HEK293T (cell line): ENCODE measurements around the gene GNG10.
A peak's percentile ranks its signal among the peaks of the same experiment; 100 is the strongest.
"Not testable (repeated sequence)": the region's sequence is repeated elsewhere in the genome, so short reads cannot be mapped to it uniquely, and the experiment has no call there.

Experiments
- CTCF ChIA-PET: fragments of 350-600 bp; formaldehyde crosslinking; extraction: SDS; loops from one replicate; lab custom pipeline; 2021; ENCODE audit warnings: antibody characterized with exemption, inconsistent platforms; lab: Yijun Ruan, JAX
- POLR2A ChIA-PET: fragments of 350-600 bp; formaldehyde crosslinking; extraction: SDS; loops from one replicate; lab custom pipeline; 2020; ENCODE audit warnings: antibody characterized with exemption, inconsistent platforms; lab: Yijun Ruan, JAX
- DNase-seq: peaks from one replicate; pipeline ENCODE4 v3.0.0; 2012; ENCODE audit warnings: mixed read lengths; ENCODE audit errors: extremely low spot score
- ARNT ChIP-seq: fragments of 450-650 bp; IDR thresholded peaks from 2 replicates; pipeline ENCODE4 v1.6.1; 2017; ENCODE audit warnings: mild to moderate bottlenecking
- BHLHE40 ChIP-seq: fragments of 450-650 bp; IDR thresholded peaks from 2 replicates; pipeline ENCODE4 v1.6.1; 2016; ENCODE audit warnings: mild to moderate bottlenecking, moderate library complexity, borderline replicate concordance
- CTBP1 ChIP-seq: fragments of 450-650 bp; IDR thresholded peaks from 2 replicates; pipeline ENCODE4 v1.6.1; 2016; ENCODE audit warnings: borderline replicate concordance
- ELF4 ChIP-seq: fragments of 450-650 bp; IDR thresholded peaks from 2 replicates; pipeline ENCODE4 v1.6.1; 2017; ENCODE audit warnings: antibody characterized with exemption
- FOXA1 ChIP-seq: fragments of 450-650 bp; IDR thresholded peaks from 2 replicates; pipeline ENCODE4 v1.6.1; 2016; ENCODE audit warnings: mild to moderate bottlenecking
- FOXK2 ChIP-seq: fragments of 450-650 bp; IDR thresholded peaks from 2 replicates; pipeline ENCODE4 v1.6.1; 2016; ENCODE audit warnings: mild to moderate bottlenecking
- FOXM1 ChIP-seq: fragments of 450-650 bp; IDR thresholded peaks from 2 replicates; pipeline ENCODE4 v1.6.1; 2017; ENCODE audit warnings: mild to moderate bottlenecking, borderline replicate concordance
- HDGF ChIP-seq: fragments of 450-650 bp; IDR thresholded peaks from 2 replicates; pipeline ENCODE4 v1.6.1; 2017; ENCODE audit warnings: antibody characterized with exemption, borderline replicate concordance
- L3MBTL2 ChIP-seq: fragments of 450-650 bp; conservative IDR thresholded peaks from 2 replicates; pipeline ENCODE4 v1.6.1; 2016; ENCODE audit warnings: mild to moderate bottlenecking
- LEF1 ChIP-seq: fragments of 450-650 bp; IDR thresholded peaks from 2 replicates; pipeline ENCODE4 v1.6.1; 2017; ENCODE audit warnings: mild to moderate bottlenecking, borderline replicate concordance
- NFRKB ChIP-seq: fragments of 450-650 bp; IDR thresholded peaks from 2 replicates; pipeline ENCODE4 v1.6.1; 2016; ENCODE audit warnings: mild to moderate bottlenecking, moderate library complexity
- PKNOX1 ChIP-seq: fragments of 450-650 bp; IDR thresholded peaks from 2 replicates; pipeline ENCODE4 v1.6.1; 2016
- SP1 ChIP-seq: fragments of 450-650 bp; IDR thresholded peaks from 2 replicates; pipeline ENCODE4 v1.6.1; 2017
- SUZ12 ChIP-seq: fragments of 450-650 bp; IDR thresholded peaks from 2 replicates; pipeline ENCODE4 v1.6.1; 2016; ENCODE audit warnings: mild to moderate bottlenecking
- TARDBP ChIP-seq: fragments of 450-650 bp; IDR thresholded peaks from 2 replicates; pipeline ENCODE4 v1.6.1; 2016
- ZNF384 ChIP-seq: fragments of 450-650 bp; IDR thresholded peaks from 2 replicates; pipeline ENCODE4 v1.6.1; 2016

The GNG10 gene

DNA sequence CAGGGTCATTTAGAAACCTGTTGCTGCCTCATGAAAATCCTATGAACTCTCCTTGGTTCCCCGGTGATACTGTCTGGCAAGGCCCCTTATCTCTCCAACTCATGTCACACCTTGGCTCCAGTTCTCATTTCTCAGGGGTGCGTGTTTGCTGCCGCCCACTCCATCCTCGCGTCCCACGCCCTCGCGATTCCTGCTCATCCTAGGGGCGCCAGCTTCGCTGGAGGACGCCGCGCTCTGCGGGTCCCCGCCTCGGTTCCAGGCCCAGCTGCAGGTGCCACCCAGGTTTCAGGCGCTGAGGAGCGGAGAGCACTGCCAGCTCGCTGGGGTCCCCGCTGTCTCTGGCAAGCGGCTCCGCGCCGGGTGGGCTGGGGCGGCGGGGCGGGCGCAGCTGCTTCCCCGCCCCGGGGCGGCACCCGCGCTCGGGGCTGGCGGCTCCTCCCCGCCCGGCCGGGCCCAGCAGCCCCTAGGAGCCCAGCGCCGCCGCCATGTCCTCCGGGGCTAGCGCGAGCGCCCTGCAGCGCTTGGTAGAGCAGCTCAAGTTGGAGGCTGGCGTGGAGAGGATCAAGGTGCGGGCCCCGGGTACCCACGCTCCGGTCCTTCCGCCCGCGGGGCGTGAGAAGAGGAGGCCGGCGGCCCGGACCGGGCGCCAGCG, at the start of gene GNG10:
TSS of gene GNG10 (plus strand) at position 456 of the 652 bp plus-strand sequence. CDS start at position 486, 30 bp downstream.
- ChIA-PET POLR2A (interaction anchor here (0.6 to 1.8 kb wide), 6 partner anchors 10 to 30 kb away, joined by 3 to 9 read pairs (median 5); partner anchors contain the start of gene DNAJC25), CTCF (interaction anchor here (0.5 kb wide), 1 partner anchor 30 kb away, joined by 3 read pairs; no protein-coding TSS in a partner anchor)
- DNase-seq = peak; percentile 83
- TF ChIP-seq ARNT = no peak
- no peak for TF ChIP-seq ZNF384
- TF ChIP-seq TARDBP = no peak
- no peak for TF ChIP-seq PKNOX1
- TF ChIP-seq SUZ12 = no peak
- no peak for TF ChIP-seq HDGF
- 0 out of 2 replicates have a peak, but pooled peaks have one; percentile 37 for TF ChIP-seq L3MBTL2
- TF ChIP-seq NFRKB = no peak
- TF ChIP-seq FOXK2 = no peak

DNA sequence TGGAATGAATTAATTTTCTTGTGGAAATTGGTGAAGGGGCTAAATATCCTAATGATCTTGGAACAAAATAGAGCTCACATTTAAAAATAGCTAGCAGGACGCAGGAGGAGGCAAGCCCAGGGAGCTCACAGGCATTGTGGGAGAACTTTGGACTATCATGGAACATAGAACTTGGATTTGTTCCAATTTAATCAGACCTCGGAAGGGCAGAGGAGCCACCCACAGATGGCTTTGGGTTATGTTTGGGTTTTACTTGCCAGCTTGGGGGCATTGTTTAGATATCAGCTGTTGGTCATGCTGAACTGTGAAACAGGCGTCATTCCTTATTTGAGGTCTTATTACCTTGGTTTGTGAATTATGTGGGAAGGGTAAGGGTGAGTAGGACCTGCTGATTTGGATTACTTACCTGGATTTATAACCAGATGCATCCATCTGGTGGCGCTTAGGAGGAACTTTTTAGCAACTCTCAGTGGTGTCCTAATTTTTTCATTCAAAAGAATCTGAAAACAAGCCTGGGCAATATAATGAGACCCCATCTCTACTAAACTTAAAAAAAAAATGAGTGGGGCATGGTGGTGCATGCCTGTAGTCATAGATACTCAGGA, 47.9 kb upstream of the GNG10 start:
- TF ChIP-seq FOXK2 (no peak), L3MBTL2 (no peak), ZNF384 (no peak), ELF4 (no peak), FOXA1 (no peak), TARDBP (no peak)
- no peak for DNase-seq
- ChIA-PET POLR2A (interaction anchor here (1.3 kb wide), 1 partner anchor 18 kb away, joined by 5 read pairs; the partner anchor contains the start of gene DNAJC25), CTCF (interaction anchor here (0.6 to 1.2 kb wide), 3 partner anchors 8 to 481 kb away, joined by 3 to 4 read pairs (median 4); partner anchors contain the start of gene PTGR1)

DNA sequence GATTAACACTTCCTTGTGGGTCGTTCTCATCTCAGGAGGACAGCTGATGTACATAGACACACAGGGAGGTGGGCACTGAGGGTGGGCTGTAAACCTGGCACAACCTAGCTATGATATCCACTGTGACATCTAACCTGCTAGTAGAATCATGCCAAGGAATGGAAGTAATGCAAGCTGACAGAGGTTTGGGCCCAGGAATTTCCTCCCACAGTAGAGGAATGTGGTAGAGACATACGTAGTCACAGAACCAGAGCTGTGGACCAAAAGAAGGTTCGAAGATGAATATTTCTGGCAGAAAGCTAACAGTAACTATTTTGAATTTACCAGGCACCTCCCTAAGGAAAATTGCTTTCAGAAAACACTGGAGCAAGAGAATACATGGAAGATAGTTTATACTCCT, 45.5 kb upstream of the GNG10 start:
- DNase-seq = no peak
- TF ChIP-seq ELF4 (no peak), SUZ12 (no peak)
- ChIA-PET POLR2A (interaction anchor here (2.7 kb wide), 1 partner anchor 15 kb away, joined by 10 read pairs; the partner anchor contains the start of gene DNAJC25), CTCF (interaction anchor here (0.6 to 0.8 kb wide), 2 partner anchors 18 to 45 kb away, joined by 3 read pairs; no protein-coding TSS in a partner anchor)

GRCh38 chr9:111617349-111617748, 44.1 kb upstream of the GNG10 start:
- DNase-seq, POLR2A ChIA-PET, CTCF ChIA-PET: not testable (repeated sequence)

- TF ChIP-seq L3MBTL2 = no peak
- no peak for TF ChIP-seq HDGF
- ChIA-PET POLR2A (interaction anchor here (1.2 to 1.6 kb wide), 3 partner anchors 8 to 24 kb away, joined by 4 to 9 read pairs (median 7); partner anchors contain the start of gene DNAJC25), CTCF (interaction anchor here (0.6 to 1.8 kb wide), 3 partner anchors 9 to 24 kb away, joined by 3 to 10 read pairs (median 4); no protein-coding TSS in a partner anchor)
- peak; percentile 31 for DNase-seq
These were observed 39.4 kb upstream of the GNG10 start for GRCh38 chr9:111621895-111622480.

GRCh38 chr9:111622626-111623025, 38.8 kb upstream of the GNG10 start:
- ChIA-PET CTCF (no interaction called here), POLR2A (no interaction called here)
- DNase-seq = no peak
- no peak for TF ChIP-seq CTBP1
- TF ChIP-seq PKNOX1 = no peak
- TF ChIP-seq HDGF = no peak
- TF ChIP-seq FOXM1 = no peak
- TF ChIP-seq ARNT = no peak
- TF ChIP-seq TARDBP = no peak
- TF ChIP-seq ELF4 = no peak
- TF ChIP-seq LEF1 = no peak
- no peak for TF ChIP-seq SP1
- TF ChIP-seq NFRKB = no peak
- no peak for TF ChIP-seq FOXK2
- no peak for TF ChIP-seq ZNF384
- no peak for TF ChIP-seq FOXA1
- TF ChIP-seq BHLHE40 = no peak
- TF ChIP-seq L3MBTL2 = no peak
- no peak for TF ChIP-seq SUZ12

DNA sequence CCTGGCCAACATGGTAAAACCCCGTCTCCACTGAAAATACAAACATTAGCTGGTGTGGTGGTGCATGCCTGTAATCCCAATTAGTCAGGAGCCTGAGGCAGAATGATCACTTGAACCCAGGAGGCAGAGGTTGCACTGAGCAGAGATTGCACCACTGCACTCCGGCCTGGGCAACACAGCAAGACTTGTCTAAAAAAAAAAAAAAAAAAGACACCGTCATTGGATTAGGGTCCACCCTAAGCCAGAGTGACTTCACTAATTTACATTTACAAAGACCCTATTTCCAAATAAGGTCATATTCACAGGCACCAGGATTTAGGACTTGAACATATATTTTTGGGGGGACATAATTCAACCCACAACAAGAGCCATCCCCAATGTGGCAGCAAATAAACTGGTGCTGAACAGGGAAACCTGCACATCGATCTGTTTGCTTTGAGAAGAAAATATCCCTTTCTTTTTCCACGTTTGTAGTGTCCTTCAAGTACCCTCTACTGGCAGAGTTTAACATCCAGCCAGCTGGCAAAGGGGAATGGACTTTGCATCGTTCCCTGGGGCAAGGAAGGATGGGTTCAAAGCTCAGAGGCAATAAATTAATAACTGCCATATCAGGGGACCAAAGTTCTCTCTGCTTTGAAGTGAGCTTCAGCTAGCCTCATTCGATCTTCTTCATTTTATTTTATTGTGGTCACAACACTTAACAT, 34.0 kb upstream of the GNG10 start:
- CTCF ChIA-PET = no interaction called here
- DNase-seq = no peak
- POLR2A ChIA-PET = no interaction called here
- TF ChIP-seq L3MBTL2 (no peak), CTBP1 (no peak), FOXK2 (no peak), ARNT (no peak), TARDBP (no peak), BHLHE40 (no peak), SP1 (no peak), ELF4 (no peak), FOXA1 (no peak), NFRKB (no peak), HDGF (no peak), PKNOX1 (no peak), SUZ12 (no peak), FOXM1 (no peak), ZNF384 (no peak), LEF1 (no peak)
